ENCODE measurements around the gene SMAP2. TPM values are rescaled to one million over a fixed set of nuclear protein-coding genes. Genes with fewer than 3 reads are reported as not detected.

Gene SMAP2
- total RNA-seq, 6 experiments from 2014 or later, result 23.7 to 41.5 (median 36.2) TPM

DNA sequence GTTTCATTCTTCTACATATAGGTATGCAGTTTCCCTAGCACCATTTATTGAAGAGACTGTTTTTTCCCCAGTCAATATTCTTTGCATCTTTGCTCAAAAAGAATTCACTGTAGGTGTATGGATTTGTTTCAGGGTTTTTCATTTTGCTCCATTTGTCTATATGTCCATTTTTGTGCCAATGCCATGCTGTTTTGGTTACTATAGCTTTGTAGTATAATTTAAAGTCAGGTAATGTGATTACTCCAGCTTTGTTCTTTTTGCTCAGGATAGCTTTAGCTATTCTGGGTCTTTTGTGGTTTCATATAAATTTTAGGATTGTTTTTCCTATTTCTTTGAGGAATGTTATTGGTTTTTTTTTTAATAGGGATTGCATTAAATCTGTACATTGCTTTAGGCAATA, 15.9 kb upstream of the SMAP2 start:
- no peaks in the 10 kb centered on the region for H3K36me3 ChIP-seq
- H3K27me3 ChIP-seq, result no peaks in the 10 kb centered on the region
- intact Hi-C loops (cut with DNase I), result no loop called here
- no peak overlapping the region for H3K27ac ChIP-seq
- TF ChIP-seq, protein P1, sequence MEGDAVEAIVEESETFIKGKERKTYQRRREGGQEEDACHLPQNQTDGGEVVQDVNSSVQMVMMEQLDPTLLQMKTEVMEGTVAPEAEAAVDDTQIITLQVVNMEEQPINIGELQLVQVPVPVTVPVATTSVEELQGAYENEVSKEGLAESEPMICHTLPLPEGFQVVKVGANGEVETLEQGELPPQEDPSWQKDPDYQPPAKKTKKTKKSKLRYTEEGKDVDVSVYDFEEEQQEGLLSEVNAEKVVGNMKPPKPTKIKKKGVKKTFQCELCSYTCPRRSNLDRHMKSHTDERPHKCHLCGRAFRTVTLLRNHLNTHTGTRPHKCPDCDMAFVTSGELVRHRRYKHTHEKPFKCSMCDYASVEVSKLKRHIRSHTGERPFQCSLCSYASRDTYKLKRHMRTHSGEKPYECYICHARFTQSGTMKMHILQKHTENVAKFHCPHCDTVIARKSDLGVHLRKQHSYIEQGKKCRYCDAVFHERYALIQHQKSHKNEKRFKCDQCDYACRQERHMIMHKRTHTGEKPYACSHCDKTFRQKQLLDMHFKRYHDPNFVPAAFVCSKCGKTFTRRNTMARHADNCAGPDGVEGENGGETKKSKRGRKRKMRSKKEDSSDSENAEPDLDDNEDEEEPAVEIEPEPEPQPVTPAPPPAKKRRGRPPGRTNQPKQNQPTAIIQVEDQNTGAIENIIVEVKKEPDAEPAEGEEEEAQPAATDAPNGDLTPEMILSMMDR (IDR thresholded peaks at IDR 0.05), result no peak
- TF ChIP-seq POLR2A (IDR thresholded peaks at IDR 0.05), result no peak
- no peak overlapping the region for H3K4me3 ChIP-seq
- ATAC-seq, result no peak
- no peak for DNase-seq
- no peaks in the 10 kb centered on the region for H3K4me1 ChIP-seq
- H3K9me3 ChIP-seq, result peaks cover 0 to 4% (median 0%) of the 10 kb centered on the region in 4 donors

DNA sequence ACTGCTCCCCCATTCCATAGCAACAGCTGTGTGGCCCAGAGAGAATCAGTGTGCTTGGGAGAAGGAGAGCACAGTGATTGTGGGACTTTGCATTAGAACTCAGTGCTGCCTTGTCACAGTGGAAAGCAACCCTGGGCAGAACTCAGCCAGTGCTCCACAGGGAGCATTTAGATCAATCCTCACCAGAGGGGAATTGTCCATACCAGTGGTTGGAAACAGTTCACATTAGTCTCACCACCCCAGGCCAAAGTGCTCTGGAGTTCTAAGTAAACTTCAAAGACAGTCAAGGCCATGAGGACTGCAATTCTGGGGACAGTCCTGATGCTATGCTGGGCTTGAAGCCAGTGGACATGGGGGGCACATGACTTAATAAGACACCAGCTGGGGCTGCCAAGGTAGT, 12.9 kb upstream of the SMAP2 start:
- no peak for DNase-seq
- Histone ChIP-seq H3K4me3 (no peak overlapping the region), H3K4me1 (no peaks in the 10 kb centered on the region), H3K36me3 (no peaks in the 10 kb centered on the region), H3K27me3 (no peaks in the 10 kb centered on the region), H3K27ac (no peak overlapping the region), H3K9me3 (peaks cover 0 to 4% (median 0%) of the 10 kb centered on the region in 4 donors)
- peak in 1 of 4 donors; percentile 52 for ATAC-seq
- TF ChIP-seq POLR2A (IDR thresholded peaks at IDR 0.05), result no peak
- TF ChIP-seq, protein P1 (IDR thresholded peaks at IDR 0.05), result no peak
- intact Hi-C loops (cut with DNase I), result no loop called here

DNA sequence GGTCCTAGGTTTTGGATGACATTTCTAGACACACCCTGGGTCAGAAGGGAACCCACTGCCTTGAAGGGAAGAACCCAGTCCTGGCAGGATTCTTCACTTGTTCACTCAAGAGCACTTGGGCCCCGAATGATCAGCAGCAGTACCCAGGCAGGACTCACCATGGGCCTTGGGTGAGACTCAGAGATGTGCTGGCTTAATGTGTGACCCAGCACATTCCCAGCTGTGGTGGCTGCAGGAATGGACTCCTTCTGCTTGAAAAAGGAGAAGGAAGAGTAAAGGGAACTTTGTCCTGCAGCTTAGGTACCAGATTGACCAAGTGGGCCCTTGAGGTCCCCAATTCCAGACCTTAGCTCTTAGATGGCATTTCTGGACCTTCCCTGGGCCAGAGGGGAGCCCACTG, 12.3 kb upstream of the SMAP2 start:
- H3K27ac ChIP-seq, result no peak overlapping the region
- no CpG with 5 or more reads among the region's 1 CpG for WGBS (ENCODE audit: insufficient coverage, low coverage, low lambda C conversion rate, missing lambda C conversion rate)
- TF ChIP-seq, protein P1 (IDR thresholded peaks at IDR 0.05), result no peak
- no peak for TF ChIP-seq POLR2A (IDR thresholded peaks at IDR 0.05)
- intact Hi-C loops (cut with DNase I), result no loop called here
- no peak overlapping the region for H3K4me3 ChIP-seq
- no peaks in the 10 kb centered on the region for H3K27me3 ChIP-seq
- peaks cover 0 to 4% (median 0%) of the 10 kb centered on the region in 4 donors for H3K9me3 ChIP-seq
- peak in 1 of 4 donors; percentile 24 for ATAC-seq
- no peak for DNase-seq
- H3K4me1 ChIP-seq, result no peaks in the 10 kb centered on the region
- no peaks in the 10 kb centered on the region for H3K36me3 ChIP-seq

DNA sequence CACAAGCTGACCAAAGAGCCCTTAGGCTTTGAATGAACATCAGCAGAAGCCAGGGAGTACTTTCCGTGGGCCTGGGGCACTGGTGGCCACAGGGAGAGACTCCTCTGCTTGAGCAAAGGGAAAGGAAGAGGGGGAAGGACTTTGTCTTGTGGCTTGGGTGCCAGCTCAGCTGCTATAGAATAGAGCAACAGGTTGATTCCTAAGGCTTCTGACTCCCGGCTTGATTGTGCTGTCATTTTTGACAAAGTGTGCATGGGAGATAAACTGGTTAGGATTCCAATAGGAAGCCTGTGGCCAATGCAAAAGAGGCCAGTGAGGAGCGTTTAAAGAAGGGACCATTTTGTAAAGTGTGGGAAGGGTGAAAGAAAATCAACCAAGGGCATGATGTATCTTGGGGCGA, 11.9 kb upstream of the SMAP2 start:
- ATAC-seq, result no peak
- DNase-seq, result no peak
- H3K27ac ChIP-seq, result no peak overlapping the region
- H3K36me3 ChIP-seq, result no peaks in the 10 kb centered on the region
- H3K9me3 ChIP-seq, result peaks cover 0 to 4% (median 0%) of the 10 kb centered on the region in 4 donors
- no peak for TF ChIP-seq POLR2A (IDR thresholded peaks at IDR 0.05)
- TF ChIP-seq, protein P1 (IDR thresholded peaks at IDR 0.05), result no peak
- no peaks in the 10 kb centered on the region for H3K27me3 ChIP-seq
- intact Hi-C loops (cut with DNase I), result no loop called here
- WGBS (ENCODE audit: insufficient coverage, low coverage, low lambda C conversion rate, missing lambda C conversion rate), result 87% methylated on average over 3 of the region's 4 CpGs
- H3K4me3 ChIP-seq, result no peak overlapping the region
- no peaks in the 10 kb centered on the region for H3K4me1 ChIP-seq

DNA sequence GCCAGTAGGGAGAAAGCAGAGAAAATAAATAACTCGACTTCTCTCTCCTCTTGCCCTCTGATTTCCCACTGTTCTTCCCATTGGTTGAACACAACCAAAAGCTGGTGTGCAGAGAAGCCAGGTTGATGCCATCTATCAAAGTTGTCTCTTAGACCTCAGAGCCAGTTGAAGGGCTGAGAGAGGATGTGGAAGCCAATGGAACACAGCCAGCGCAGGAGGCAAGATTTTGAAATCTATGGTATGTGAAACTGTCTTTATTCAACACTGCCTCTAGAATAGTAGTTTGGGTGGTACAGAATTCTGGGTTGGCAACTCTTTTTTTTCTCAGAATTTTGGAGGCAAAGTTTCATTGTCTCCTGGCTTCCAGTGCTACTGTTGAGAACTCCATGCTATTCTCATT, 11.3 kb upstream of the SMAP2 start:
- Histone ChIP-seq H3K4me1 (no peaks in the 10 kb centered on the region), H3K9me3 (peaks cover 0 to 4% (median 0%) of the 10 kb centered on the region in 4 donors), H3K27me3 (no peaks in the 10 kb centered on the region), H3K27ac (no peak overlapping the region), H3K4me3 (no peak overlapping the region), H3K36me3 (no peaks in the 10 kb centered on the region)
- TF ChIP-seq, protein P1 (IDR thresholded peaks at IDR 0.05), result no peak
- no peak for TF ChIP-seq POLR2A (IDR thresholded peaks at IDR 0.05)
- intact Hi-C loops (cut with DNase I), result no loop called here
- 80% methylated on average over 1 of the region's 2 CpGs for WGBS (ENCODE audit: insufficient coverage, low coverage, low lambda C conversion rate, missing lambda C conversion rate)
- ATAC-seq, result no peak
- DNase-seq, result no peak

All from right lobe of liver (tissue), 6 donors.